Astrocyte (in vitro differentiated cells and primary cell): ENCODE results near the gene COL5A2.

Experiments used
- EZH2 ChIP-seq: IDR thresholded peaks from 2 replicates; pipeline ENCODE4 v1.6.1; 2012; ENCODE audit warnings: mild to moderate bottlenecking, low read length, inconsistent platforms; ENCODE audit not compliant: insufficient read depth
- TF ChIP-seq, protein P1 (sequence below): IDR thresholded peaks from 2 replicates; pipeline ENCODE4 v1.5.1; 2011; ENCODE audit warnings: low read depth, mild to moderate bottlenecking, inconsistent platforms, low read length, moderate library complexity; ENCODE audit not compliant: insufficient read depth

DNA sequence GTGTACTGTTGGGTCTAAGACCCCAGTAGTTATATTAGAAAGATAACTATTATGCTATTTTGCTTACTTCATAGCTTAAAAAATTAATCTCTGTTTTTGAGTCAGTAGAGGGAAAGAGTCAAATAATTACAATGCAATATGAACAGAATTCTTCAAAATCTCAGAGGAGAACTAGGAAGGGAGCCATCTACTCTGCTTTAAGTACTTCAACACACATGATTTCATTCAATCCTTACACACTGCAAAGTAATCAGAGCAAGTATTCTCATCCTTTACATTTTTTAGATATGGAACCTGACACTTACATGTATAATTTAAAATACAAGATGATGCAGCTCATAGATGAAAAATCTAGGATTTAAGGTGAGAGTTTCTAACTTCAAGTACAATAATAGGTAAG, 27.7 kb downstream of the COL5A2 start:
- TF ChIP-seq, protein P1, sequence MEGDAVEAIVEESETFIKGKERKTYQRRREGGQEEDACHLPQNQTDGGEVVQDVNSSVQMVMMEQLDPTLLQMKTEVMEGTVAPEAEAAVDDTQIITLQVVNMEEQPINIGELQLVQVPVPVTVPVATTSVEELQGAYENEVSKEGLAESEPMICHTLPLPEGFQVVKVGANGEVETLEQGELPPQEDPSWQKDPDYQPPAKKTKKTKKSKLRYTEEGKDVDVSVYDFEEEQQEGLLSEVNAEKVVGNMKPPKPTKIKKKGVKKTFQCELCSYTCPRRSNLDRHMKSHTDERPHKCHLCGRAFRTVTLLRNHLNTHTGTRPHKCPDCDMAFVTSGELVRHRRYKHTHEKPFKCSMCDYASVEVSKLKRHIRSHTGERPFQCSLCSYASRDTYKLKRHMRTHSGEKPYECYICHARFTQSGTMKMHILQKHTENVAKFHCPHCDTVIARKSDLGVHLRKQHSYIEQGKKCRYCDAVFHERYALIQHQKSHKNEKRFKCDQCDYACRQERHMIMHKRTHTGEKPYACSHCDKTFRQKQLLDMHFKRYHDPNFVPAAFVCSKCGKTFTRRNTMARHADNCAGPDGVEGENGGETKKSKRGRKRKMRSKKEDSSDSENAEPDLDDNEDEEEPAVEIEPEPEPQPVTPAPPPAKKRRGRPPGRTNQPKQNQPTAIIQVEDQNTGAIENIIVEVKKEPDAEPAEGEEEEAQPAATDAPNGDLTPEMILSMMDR = no peak
- TF ChIP-seq EZH2 = no peak
